Naive B cell (primary cell): ENCODE results near the gene PAX8. TPM values are rescaled to one million over a fixed set of nuclear protein-coding genes. Genes with fewer than 3 reads are reported as not detected.

Source experiments
- ATAC-seq, 2 donors: fragments of 150-1000 bp; cut with Tn5 transposase; 2 replicates each; pipeline ENCODE4 v1.10.0; 2021; ENCODE audit warnings: low read depth in 2 of 2, mild to moderate bottlenecking in 2 of 2, moderate library complexity in 2 of 2
- DNase-seq: peaks from one replicate; pipeline ENCODE4 v3.0.0; 2022
- H3K27ac Mint-ChIP-seq, 6 donors: one replicate each; pipeline ENCODE4 v1.8.0; 2020 to 2022; ENCODE audit warnings: mild to moderate bottlenecking in 6 of 6, mixed read lengths in 6 of 6, moderate library complexity in 5 of 6, inconsistent platforms in 2 of 6
- H3K27me3 Mint-ChIP-seq, 3 donors: one replicate each; pipeline ENCODE4 v1.8.0; 2021 to 2022; ENCODE audit warnings: mixed read lengths in 3 of 3, mild to moderate bottlenecking in 1 of 3
- H3K36me3 Mint-ChIP-seq, 2 donors: one replicate each; pipeline ENCODE4 v1.8.0; 2020 to 2022; ENCODE audit warnings: mixed read lengths in 2 of 2, inconsistent platforms in 1 of 2, mild to moderate bottlenecking in 1 of 2
- H3K4me1 Mint-ChIP-seq, 3 donors: one replicate each; pipeline ENCODE4 v1.8.0; 2020 to 2022; ENCODE audit warnings: mixed read lengths in 3 of 3, inconsistent platforms in 1 of 3, mild to moderate bottlenecking in 1 of 3, moderate library complexity in 1 of 3
- H3K4me3 Mint-ChIP-seq, 8 donors: one replicate each; pipeline ENCODE4 v1.8.0; 2020 to 2022; ENCODE audit warnings: mild to moderate bottlenecking in 8 of 8, mixed read lengths in 8 of 8, moderate library complexity in 8 of 8, inconsistent platforms in 2 of 8
- H3K9me3 Mint-ChIP-seq, 7 donors: one replicate each; pipeline ENCODE4 v1.8.0; 2020 to 2022; ENCODE audit warnings: mixed read lengths in 7 of 7, mild to moderate bottlenecking in 5 of 7, inconsistent platforms in 2 of 7, moderate library complexity in 1 of 7
- polyA plus RNA-seq, 6 donors: library from polyadenylated mRNA; unstranded; fragments of 300-500 nt; fragmentation: Illumina TruSeq; gene quantifications; one replicate each; pipeline ENCODE4 v1.2.3, GENCODE V29; 2021; ENCODE audit warnings: low read depth in 6 of 6

The PAX8 gene
- polyA plus RNA-seq, 6 donors from 2014 or later, result 0.11 to 0.49 (median 0.38) TPM; not detected in 2

- no peaks in the 10 kb centered on the region for H3K36me3 Mint-ChIP-seq
- no peaks in the 10 kb centered on the region for H3K9me3 Mint-ChIP-seq
- peak overlapping the region in 7 of 8 donors; percentile 15 to 80 (median 45) for H3K4me3 Mint-ChIP-seq
- peaks cover 3 to 33% (median 6%) of the 10 kb centered on the region in 3 donors for H3K4me1 Mint-ChIP-seq
- peaks cover 18 to 58% (median 57%) of the 10 kb centered on the region in 3 donors for H3K27me3 Mint-ChIP-seq
- ATAC-seq (peak; percentile 91 to 93), DNase-seq (peak; percentile 27)
- peak overlapping the region in 3 of 6 donors; percentile 16 to 59 (median 41) for H3K27ac Mint-ChIP-seq
Observed at GRCh38 chr2:113273027-113273551, 5.6 kb downstream of the PAX8 start.

- DNase-seq (no peak), ATAC-seq (no peak)
- Mint-ChIP-seq H3K4me3 (peak overlapping the region in 4 of 8 donors; percentile 45 to 80 (median 57)), H3K9me3 (no peaks in the 10 kb centered on the region), H3K36me3 (no peaks in the 10 kb centered on the region), H3K27me3 (peaks cover 25 to 63% (median 53%) of the 10 kb centered on the region in 3 donors), H3K27ac (peak overlapping the region in 1 of 6 donors; percentile 16), H3K4me1 (peaks cover 0 to 33% (median 6%) of the 10 kb centered on the region in 3 donors)
Observed at GRCh38 chr2:113272477-113272876, 6.2 kb downstream of the PAX8 start.

GRCh38 chr2:113268621-113269360 is 9.9 kb downstream of the PAX8 start:
- ATAC-seq (no peak), DNase-seq (no peak)
- no peak overlapping the region for H3K4me3 Mint-ChIP-seq
- H3K27ac Mint-ChIP-seq, result no peak overlapping the region
- peaks cover 0 to 8% of the 10 kb centered on the region in 2 donors for H3K36me3 Mint-ChIP-seq
- H3K27me3 Mint-ChIP-seq, result peaks cover 27 to 56% (median 30%) of the 10 kb centered on the region in 3 donors
- no peaks in the 10 kb centered on the region for H3K9me3 Mint-ChIP-seq
- H3K4me1 Mint-ChIP-seq, result peaks cover 0 to 13% (median 0%) of the 10 kb centered on the region in 3 donors

GRCh38 chr2:113266431-113266830 is 12.3 kb downstream of the PAX8 start:
- Mint-ChIP-seq H3K4me3 (no peak overlapping the region), H3K9me3 (no peaks in the 10 kb centered on the region), H3K36me3 (peaks cover 0 to 8% of the 10 kb centered on the region in 2 donors), H3K4me1 (no peaks in the 10 kb centered on the region), H3K27me3 (peaks cover 17 to 44% (median 30%) of the 10 kb centered on the region in 3 donors), H3K27ac (no peak overlapping the region)
- no peak for DNase-seq
- ATAC-seq, result no peak

- peaks cover 0 to 8% of the 10 kb centered on the region in 2 donors for H3K36me3 Mint-ChIP-seq
- H3K9me3 Mint-ChIP-seq, result no peaks in the 10 kb centered on the region
- no peak overlapping the region for H3K4me3 Mint-ChIP-seq
- DNase-seq, result no peak
- ATAC-seq, result no peak
- no peak overlapping the region for H3K27ac Mint-ChIP-seq
- H3K27me3 Mint-ChIP-seq, result peaks cover 6 to 41% (median 30%) of the 10 kb centered on the region in 3 donors
- peaks cover 0 to 8% (median 0%) of the 10 kb centered on the region in 3 donors for H3K4me1 Mint-ChIP-seq
Observed at GRCh38 chr2:113264713-113265403, 13.9 kb downstream of the PAX8 start.

- ATAC-seq, result no peak
- peaks cover 0 to 12% of the 10 kb centered on the region in 2 donors for H3K36me3 Mint-ChIP-seq
- H3K9me3 Mint-ChIP-seq, result no peaks in the 10 kb centered on the region
- peaks cover 2 to 8% (median 3%) of the 10 kb centered on the region in 3 donors for H3K4me1 Mint-ChIP-seq
- no peak for DNase-seq
- H3K27ac Mint-ChIP-seq, result no peak overlapping the region
- H3K27me3 Mint-ChIP-seq, result peaks cover 6 to 40% (median 34%) of the 10 kb centered on the region in 3 donors
- no peak overlapping the region for H3K4me3 Mint-ChIP-seq
Observed at GRCh38 chr2:113263546-113263945, 15.2 kb downstream of the PAX8 start.

GRCh38 chr2:113260991-113261390 is 17.7 kb downstream of the PAX8 start:
- Mint-ChIP-seq H3K27ac (peak overlapping the region in 2 of 6 donors; percentile 19 to 73), H3K4me1 (peaks cover 9 to 14% (median 12%) of the 10 kb centered on the region in 3 donors), H3K27me3 (peaks cover 6 to 33% (median 27%) of the 10 kb centered on the region in 3 donors), H3K9me3 (no peaks in the 10 kb centered on the region), H3K36me3 (peaks cover 0 to 16% of the 10 kb centered on the region in 2 donors), H3K4me3 (peak overlapping the region in 1 of 8 donors; percentile 50)
- ATAC-seq (no peak), DNase-seq (no peak)

GRCh38 chr2:113258471-113259147 is 20.1 kb downstream of the PAX8 start:
- peaks cover 9 to 14% (median 12%) of the 10 kb centered on the region in 3 donors for H3K4me1 Mint-ChIP-seq
- H3K27me3 Mint-ChIP-seq, result peaks cover 0 to 19% (median 11%) of the 10 kb centered on the region in 3 donors
- ATAC-seq (no peak), DNase-seq (no peak)
- H3K4me3 Mint-ChIP-seq, result peak overlapping the region in 1 of 8 donors; percentile 13
- H3K27ac Mint-ChIP-seq, result peak overlapping the region in 1 of 6 donors; percentile 44
- H3K36me3 Mint-ChIP-seq, result peaks cover 0 to 8% of the 10 kb centered on the region in 2 donors
- H3K9me3 Mint-ChIP-seq, result peaks cover 0 to 2% (median 0%) of the 10 kb centered on the region in 7 donors

GRCh38 chr2:113257516-113258264 is 21.0 kb downstream of the PAX8 start:
- Mint-ChIP-seq H3K36me3 (peaks cover 0 to 8% of the 10 kb centered on the region in 2 donors), H3K4me1 (peaks cover 11 to 17% (median 14%) of the 10 kb centered on the region in 3 donors), H3K9me3 (peaks cover 0 to 2% (median 0%) of the 10 kb centered on the region in 7 donors), H3K27me3 (peaks cover 0 to 19% (median 10%) of the 10 kb centered on the region in 3 donors), H3K4me3 (peak overlapping the region in 1 of 8 donors; percentile 10), H3K27ac (peak overlapping the region in 1 of 6 donors; percentile 35)
- DNase-seq, result no peak
- no peak for ATAC-seq

GRCh38 chr2:113255140-113256070 is 23.3 kb downstream of the PAX8 start:
- Mint-ChIP-seq H3K27ac (peak overlapping the region in 2 of 6 donors; percentile 33 to 79), H3K9me3 (peaks cover 0 to 2% (median 0%) of the 10 kb centered on the region in 7 donors), H3K36me3 (peaks cover 0 to 8% of the 10 kb centered on the region in 2 donors), H3K4me3 (no peak overlapping the region), H3K4me1 (peaks cover 20 to 29% (median 22%) of the 10 kb centered on the region in 3 donors), H3K27me3 (peaks cover 0 to 19% (median 5%) of the 10 kb centered on the region in 3 donors)
- no peak for ATAC-seq
- no peak for DNase-seq

- no peak for ATAC-seq
- H3K4me3 Mint-ChIP-seq, result no peak overlapping the region
- DNase-seq, result no peak
- H3K4me1 Mint-ChIP-seq, result peaks cover 18 to 26% (median 20%) of the 10 kb centered on the region in 3 donors
- no peak overlapping the region for H3K27ac Mint-ChIP-seq
- H3K9me3 Mint-ChIP-seq, result peaks cover 0 to 2% (median 0%) of the 10 kb centered on the region in 7 donors
- peaks cover 0 to 3% of the 10 kb centered on the region in 2 donors for H3K36me3 Mint-ChIP-seq
- H3K27me3 Mint-ChIP-seq, result peaks cover 0 to 14% (median 2%) of the 10 kb centered on the region in 3 donors
Observed at GRCh38 chr2:113253453-113253852, 25.3 kb downstream of the PAX8 start.
